Germinal center (tissue), 1 donor: ENCODE measurements around the gene UTP25.
"Not testable (repeated sequence)": the region's sequence is repeated elsewhere in the genome, so short reads cannot be mapped to it uniquely, and the experiment has no call there.

Experiments used
- DNase-seq: peaks from one replicate; pipeline ENCODE4 v3.0.0; 2012; ENCODE audit warnings: mixed read lengths, low spot score

UTP25 gene

GRCh38 chr1:209899948-209900347 lies 72.2 kb downstream of the UTP25 start:
- DNase-seq, result peak; percentile 10

GRCh38 chr1:209900734-209901133 lies 73.0 kb downstream of the UTP25 start:
- no peak for DNase-seq

- no peak for DNase-seq
Measured at GRCh38 chr1:209901211-209901610, 73.4 kb downstream of the UTP25 start.

- DNase-seq, result not testable (repeated sequence)
Measured at GRCh38 chr1:209904774-209905173, 77.0 kb downstream of the UTP25 start.
